KG1 (cell line): ENCODE results near the gene RORB.
"Not testable (repeated sequence)": the region's sequence is repeated elsewhere in the genome, so short reads cannot be mapped to it uniquely, and the experiment has no call there.

Experiments used
- DNase-seq: peaks from one replicate; lab custom pipeline; 2025; lab: John Stamatoyannopoulos, UW

Gene RORB

GRCh38 chr9:74513221-74513620 lies 16.1 kb downstream of the RORB start:
- DNase-seq, result no peak

- DNase-seq, result no peak
Measured at GRCh38 chr9:74517188-74517587, 20.1 kb downstream of the RORB start.

GRCh38 chr9:74519419-74519818 lies 22.3 kb downstream of the RORB start:
- no peak for DNase-seq

GRCh38 chr9:74521009-74521408 lies 23.9 kb downstream of the RORB start:
- no peak for DNase-seq

- DNase-seq, result no peak
Measured at GRCh38 chr9:74524289-74524688, 27.2 kb downstream of the RORB start.

GRCh38 chr9:74526215-74526614 lies 29.1 kb downstream of the RORB start:
- DNase-seq, result no peak

- no peak for DNase-seq
Measured at GRCh38 chr9:74527718-74528117, 30.6 kb downstream of the RORB start.

- DNase-seq, result no peak
Measured at GRCh38 chr9:74528207-74528606, 31.1 kb downstream of the RORB start.

GRCh38 chr9:74530458-74530857 lies 33.3 kb downstream of the RORB start:
- not testable (repeated sequence) for DNase-seq

GRCh38 chr9:74533253-74533652 lies 36.1 kb downstream of the RORB start:
- no peak for DNase-seq

GRCh38 chr9:74534841-74535240 lies 37.7 kb downstream of the RORB start:
- no peak for DNase-seq

- no peak for DNase-seq
Measured at GRCh38 chr9:74543145-74543544, 46.0 kb downstream of the RORB start.

- no peak for DNase-seq
Measured at GRCh38 chr9:74551266-74551665, 54.1 kb downstream of the RORB start.

- DNase-seq, result no peak
Measured at GRCh38 chr9:74554751-74555419, 57.8 kb downstream of the RORB start.

- DNase-seq, result no peak
Measured at GRCh38 chr9:74555565-74555964, 58.4 kb downstream of the RORB start.

GRCh38 chr9:74556685-74557084 lies 59.5 kb downstream of the RORB start:
- DNase-seq, result no peak

GRCh38 chr9:74557571-74557970 lies 60.4 kb downstream of the RORB start:
- DNase-seq, result no peak

GRCh38 chr9:74562611-74563010 lies 65.5 kb downstream of the RORB start:
- no peak for DNase-seq

GRCh38 chr9:74570879-74571512 lies 73.9 kb downstream of the RORB start:
- no peak for DNase-seq

GRCh38 chr9:74573640-74574191 lies 76.6 kb downstream of the RORB start:
- no peak for DNase-seq

- no peak for DNase-seq
Measured at GRCh38 chr9:74576176-74576575, 79.0 kb downstream of the RORB start.

- DNase-seq, result no peak
Measured at GRCh38 chr9:74577956-74578355, 80.8 kb downstream of the RORB start.

GRCh38 chr9:74589576-74589975 lies 92.4 kb downstream of the RORB start:
- no peak for DNase-seq

GRCh38 chr9:74595286-74595685 lies 98.2 kb downstream of the RORB start:
- DNase-seq, result no peak
